ENCODE data around the gene PTK7.
"Not testable (repeated sequence)": the region's sequence is repeated elsewhere in the genome, so short reads cannot be mapped to it uniquely, and the experiment has no call there.

The PTK7 gene

DNA sequence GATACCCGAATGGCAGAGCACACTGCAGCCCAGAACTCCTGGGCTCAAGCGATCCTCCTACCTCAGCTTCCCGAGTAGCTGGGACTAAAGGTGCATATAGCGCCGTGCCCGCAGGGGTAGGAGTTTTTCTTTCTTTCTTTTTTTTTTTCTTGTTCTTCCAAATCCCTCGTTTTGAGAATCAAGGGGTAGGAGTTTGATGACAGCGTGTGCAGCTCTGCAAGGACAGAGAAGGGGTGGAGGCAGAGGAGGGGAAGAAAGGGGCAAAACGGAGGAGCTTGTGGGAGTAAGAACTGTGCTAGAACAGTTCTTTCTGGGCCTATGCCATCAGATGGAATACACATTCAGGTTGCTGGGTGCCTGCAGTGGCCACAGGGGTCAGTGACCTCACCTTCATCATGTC lies 39.4 kb upstream of the PTK7 start:
- no peak for DNase-seq (ENCODE audit: low spot score)
- TF ChIP-seq, protein P1, sequence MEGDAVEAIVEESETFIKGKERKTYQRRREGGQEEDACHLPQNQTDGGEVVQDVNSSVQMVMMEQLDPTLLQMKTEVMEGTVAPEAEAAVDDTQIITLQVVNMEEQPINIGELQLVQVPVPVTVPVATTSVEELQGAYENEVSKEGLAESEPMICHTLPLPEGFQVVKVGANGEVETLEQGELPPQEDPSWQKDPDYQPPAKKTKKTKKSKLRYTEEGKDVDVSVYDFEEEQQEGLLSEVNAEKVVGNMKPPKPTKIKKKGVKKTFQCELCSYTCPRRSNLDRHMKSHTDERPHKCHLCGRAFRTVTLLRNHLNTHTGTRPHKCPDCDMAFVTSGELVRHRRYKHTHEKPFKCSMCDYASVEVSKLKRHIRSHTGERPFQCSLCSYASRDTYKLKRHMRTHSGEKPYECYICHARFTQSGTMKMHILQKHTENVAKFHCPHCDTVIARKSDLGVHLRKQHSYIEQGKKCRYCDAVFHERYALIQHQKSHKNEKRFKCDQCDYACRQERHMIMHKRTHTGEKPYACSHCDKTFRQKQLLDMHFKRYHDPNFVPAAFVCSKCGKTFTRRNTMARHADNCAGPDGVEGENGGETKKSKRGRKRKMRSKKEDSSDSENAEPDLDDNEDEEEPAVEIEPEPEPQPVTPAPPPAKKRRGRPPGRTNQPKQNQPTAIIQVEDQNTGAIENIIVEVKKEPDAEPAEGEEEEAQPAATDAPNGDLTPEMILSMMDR (IDR thresholded peaks at IDR 0.05; ENCODE audit: extremely low read depth, missing control alignments) = no peak

DNA sequence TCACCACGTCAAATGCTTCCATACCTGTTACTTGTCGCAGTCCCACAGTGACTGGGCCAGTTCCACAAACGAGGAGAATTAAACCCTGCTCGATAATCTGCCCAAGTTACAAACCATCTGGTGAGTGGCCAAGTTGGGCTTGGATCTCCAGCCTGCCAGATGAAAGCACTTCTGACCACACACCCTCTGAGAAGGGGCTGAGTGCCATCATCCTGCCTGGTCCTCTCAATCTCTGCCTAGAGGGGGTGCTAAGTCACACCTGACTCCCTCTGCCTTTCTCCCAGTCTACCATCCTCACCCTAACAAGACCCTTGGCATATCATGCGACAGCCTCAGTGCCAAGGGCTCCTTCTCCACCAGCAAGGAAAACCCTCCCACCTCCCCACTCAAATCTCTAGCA lies 38.9 kb upstream of the PTK7 start:
- DNase-seq (ENCODE audit: low spot score) = no peak
- TF ChIP-seq, protein P1 (IDR thresholded peaks at IDR 0.05; ENCODE audit: extremely low read depth, missing control alignments) = no peak

DNA sequence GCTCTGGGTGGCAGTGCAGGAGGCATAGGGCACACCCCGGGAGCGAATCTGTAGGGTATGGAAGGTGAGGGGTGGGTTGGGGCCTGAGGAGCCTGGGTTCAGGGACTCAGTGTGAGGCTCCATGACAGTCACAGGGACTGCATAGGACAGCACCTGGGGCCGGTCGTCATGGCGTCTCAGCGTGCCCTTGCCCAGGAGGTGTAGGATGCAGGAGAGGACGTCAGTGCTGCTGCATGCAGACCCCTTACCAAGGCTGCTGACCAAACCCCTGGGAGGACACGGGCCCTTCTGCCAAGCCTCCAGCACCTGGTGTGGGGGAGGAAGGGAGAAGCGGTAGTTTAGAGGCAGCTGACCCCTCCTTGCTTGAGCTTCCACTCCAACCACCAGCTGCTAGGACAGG lies 38.4 kb upstream of the PTK7 start:
- no peak for DNase-seq (ENCODE audit: low spot score)
- TF ChIP-seq, protein P1 (IDR thresholded peaks at IDR 0.05; ENCODE audit: extremely low read depth, missing control alignments) = no peak

DNA sequence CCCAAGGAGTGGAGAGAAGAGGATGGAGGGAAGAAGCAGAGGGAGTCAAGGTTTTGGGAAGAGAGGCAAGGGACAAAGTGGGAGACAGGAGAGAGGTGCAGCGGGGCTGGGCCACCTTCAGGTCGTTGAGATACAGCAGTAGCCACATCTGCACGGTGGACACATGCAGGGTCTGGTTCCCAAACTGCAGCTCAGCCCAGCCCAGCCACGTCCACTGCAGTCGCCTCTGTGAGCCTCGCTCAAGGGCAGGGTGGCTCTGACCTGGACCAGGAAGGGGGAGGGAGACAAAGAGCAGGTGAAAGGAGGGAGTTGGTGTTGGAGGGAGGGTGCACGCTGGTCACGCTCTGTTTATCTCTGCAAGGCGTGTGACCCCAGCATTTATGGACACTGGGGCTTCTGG lies 37.4 kb upstream of the PTK7 start:
- no peak for DNase-seq (ENCODE audit: low spot score)
- TF ChIP-seq, protein P1 (IDR thresholded peaks at IDR 0.05; ENCODE audit: extremely low read depth, missing control alignments) = no peak

DNA sequence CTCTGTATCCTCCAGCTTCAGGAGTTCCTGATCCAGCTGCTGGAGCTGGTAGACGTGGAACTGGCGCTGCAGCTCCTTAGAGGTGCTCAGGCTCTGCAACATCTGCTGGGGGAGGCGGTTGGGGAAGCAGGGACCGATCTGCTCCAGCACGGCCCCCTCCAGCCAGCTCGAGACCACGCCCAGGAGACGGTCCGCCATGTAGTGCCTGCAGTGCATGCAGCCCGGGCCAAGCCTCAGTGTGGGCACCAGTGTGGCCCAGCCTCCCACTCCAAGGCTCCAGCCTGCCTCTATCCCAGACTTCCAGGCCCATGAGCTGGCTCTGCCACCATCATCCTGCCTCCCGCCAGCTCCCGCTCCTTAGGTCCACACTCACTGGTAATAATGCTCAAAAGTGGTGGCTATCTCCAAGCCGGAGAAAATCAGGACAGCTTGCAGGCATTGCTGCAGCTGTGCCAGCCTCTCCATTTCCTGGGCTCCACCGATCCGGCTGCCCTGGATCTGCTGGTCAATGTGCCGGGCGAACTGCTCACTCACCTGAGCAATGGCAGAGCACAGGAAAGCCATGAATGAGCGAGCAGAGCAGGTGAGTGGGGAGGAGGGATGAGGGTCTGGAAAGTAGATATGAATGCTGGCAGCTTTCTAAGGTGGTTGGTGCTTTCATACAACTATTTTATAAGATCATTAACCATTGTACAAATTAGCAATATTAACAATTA lies 35.4 kb upstream of the PTK7 start:
- DNase-seq (ENCODE audit: low spot score) = no peak
- TF ChIP-seq, protein P1 (IDR thresholded peaks at IDR 0.05; ENCODE audit: extremely low read depth, missing control alignments) = no peak

DNA sequence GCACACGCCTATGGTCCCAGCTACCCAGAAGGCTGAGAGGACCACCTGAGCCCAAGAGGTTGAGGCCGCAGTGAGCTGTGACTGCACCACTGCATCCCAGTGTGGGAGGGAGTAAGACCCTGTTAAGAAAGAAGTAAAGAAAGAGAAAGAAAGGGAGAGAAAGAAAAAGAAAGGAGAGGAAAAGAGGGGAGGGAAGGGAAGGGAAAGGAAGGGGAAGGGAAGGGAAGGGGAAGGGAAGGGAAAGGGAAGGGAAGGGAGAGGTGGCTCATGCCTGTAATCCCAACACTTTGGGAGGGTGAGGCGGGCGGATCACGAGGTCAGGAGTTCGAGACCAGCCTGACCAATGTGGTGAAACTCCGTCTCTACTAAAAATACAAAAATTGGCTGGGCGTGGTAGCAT lies 34.6 kb upstream of the PTK7 start:
- not testable (repeated sequence) for DNase-seq (ENCODE audit: low spot score)

DNA sequence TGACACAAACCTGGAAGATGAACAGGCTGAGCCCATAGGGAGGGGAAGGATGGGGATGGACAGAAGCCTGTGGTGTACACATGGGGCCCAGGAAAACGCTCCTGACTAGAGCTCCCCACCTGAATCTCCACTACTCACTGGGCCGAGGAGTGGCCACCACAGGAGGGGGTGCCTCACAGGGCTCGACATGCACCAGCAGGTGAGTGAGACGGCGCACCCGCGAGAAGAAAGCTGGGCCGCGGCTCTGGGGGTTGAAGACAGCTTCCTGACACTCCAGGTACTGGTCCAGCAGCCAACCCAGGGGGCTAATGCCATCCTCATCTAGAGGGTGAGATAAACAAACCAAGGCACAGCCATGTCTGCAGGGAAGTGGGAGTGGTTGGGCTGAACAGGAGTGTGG lies 32.8 kb upstream of the PTK7 start:
- TF ChIP-seq, protein P1 (IDR thresholded peaks at IDR 0.05; ENCODE audit: extremely low read depth, missing control alignments) = no peak
- no peak for DNase-seq (ENCODE audit: low spot score)

DNA sequence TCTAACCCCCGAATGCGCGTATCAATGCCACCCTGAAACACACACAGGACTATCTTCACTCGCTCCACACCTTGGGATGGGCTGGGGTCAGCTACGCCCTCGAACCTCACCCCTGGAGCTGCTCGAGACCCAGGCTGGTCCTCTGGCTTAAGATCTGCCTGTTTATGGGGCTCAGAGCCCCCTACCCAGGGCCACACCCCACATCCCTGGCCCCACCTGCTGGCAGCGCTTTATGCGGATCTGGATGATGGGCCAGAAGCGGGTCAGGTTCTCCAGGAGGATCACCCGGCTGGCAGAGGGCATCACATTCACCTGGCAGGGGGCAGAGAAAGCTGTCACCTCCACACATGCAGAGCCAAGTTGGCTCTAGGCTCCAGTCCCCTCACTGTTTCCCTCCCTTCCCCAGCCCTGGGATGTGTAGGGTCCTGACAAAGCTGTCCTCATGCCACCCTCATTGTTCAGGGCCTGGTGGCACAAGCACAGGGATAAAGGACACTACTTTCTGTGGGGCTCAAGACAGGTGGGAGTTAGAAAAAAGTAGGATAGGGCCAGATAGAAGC lies 30.7 kb upstream of the PTK7 start:
- TF ChIP-seq, protein P1 (IDR thresholded peaks at IDR 0.05; ENCODE audit: extremely low read depth, missing control alignments) = no peak
- DNase-seq (ENCODE audit: low spot score) = no peak
